ENCODE measurements around the gene PIGA. TPM values are rescaled to one million over a fixed set of nuclear protein-coding genes. Genes with fewer than 3 reads are reported as not detected.

The PIGA gene
- total RNA-seq, 1 donor from 2014 or later = 15.8 TPM

Other genes with a start within 250 kb of the PIGA start
- 2.9 TPM for gene ASB9, start 65.4 kb downstream of the PIGA start, total RNA-seq
- gene ASB11, start 19.9 kb downstream of the PIGA start, total RNA-seq = not detected
- 3.2 TPM for gene VEGFD, start 48.9 kb upstream of the PIGA start, total RNA-seq
- 25.1 TPM for gene PIR, start 157.8 kb upstream of the PIGA start, total RNA-seq
- 3.7 TPM for gene BMX, start 165.3 kb upstream of the PIGA start, total RNA-seq

All from mucosa of gallbladder (tissue), 1 donor.